ENCODE measurements around the gene WDR4. TPM values are rescaled to one million over a fixed set of nuclear protein-coding genes. Genes with fewer than 3 reads are reported as not detected.

WDR4 gene
- total and polyA plus RNA-seq, 9 of the 15 experiments (the other 6 are each of a cell fraction or from before 2014, with no cell fraction given): 5.4 to 95.4 (median 32.1) TPM

GRCh38 chr21:42924433-42924751 is 45.1 kb upstream of the WDR4 start (continued):
- 0 out of 2 replicates have a peak, but pooled peaks have one; percentile 17 for TF ChIP-seq NKRF (IDR thresholded peaks at IDR 0.05; ENCODE audit: borderline replicate concordance)
- TF ChIP-seq SMARCA5 (IDR thresholded peaks at IDR 0.05): no peak; the same call in 1 of the 2 replicates
- no peak for TF ChIP-seq HOMEZ (CRISPR knock-in tag; IDR thresholded peaks at IDR 0.05)
- no peak for TF ChIP-seq SREBF1 (IDR thresholded peaks at IDR 0.05; ENCODE audit: borderline replicate concordance, low read depth, low read length)
- TF ChIP-seq CREB5 (CRISPR knock-in tag; IDR thresholded peaks at IDR 0.05): no peak
- TF ChIP-seq ZNF518B (CRISPR knock-in tag; IDR thresholded peaks at IDR 0.05): no peak
- TF ChIP-seq CC2D1A (IDR thresholded peaks at IDR 0.05): no peak
- TF ChIP-seq PHTF2 (CRISPR knock-in tag; IDR thresholded peaks at IDR 0.05): no peak
- 0 out of 2 replicates have a peak, but pooled peaks have one; percentile 13 for TF ChIP-seq ZEB2 (IDR thresholded peaks at IDR 0.05)
- no peak for TF ChIP-seq ARHGAP35 (IDR thresholded peaks at IDR 0.05; ENCODE audit: partially characterized antibody)
- 0 out of 2 replicates have a peak, but pooled peaks have one; percentile 8 for TF ChIP-seq ZC3H8 (IDR thresholded peaks at IDR 0.05)
- TF ChIP-seq RAD21 (CRISPR knock-in tag; conservative IDR thresholded peaks at IDR 0.05 in 1 of 2, IDR thresholded peaks at IDR 0.05 in 1 of 2): no peak
- TF ChIP-seq RBFOX2 (IDR thresholded peaks at IDR 0.05; ENCODE audit: low read depth, low read length): 0 out of 2 replicates have a peak, but pooled peaks have one; percentile 12
- TF ChIP-seq RBM39 (optimal IDR thresholded peaks at IDR 0.05; ENCODE audit: low read depth, low read length): peak; percentile 46
- TF ChIP-seq E2F8 (IDR thresholded peaks at IDR 0.05; ENCODE audit: low read depth, partially characterized antibody): no peak
- no peak for TF ChIP-seq HBP1 (CRISPR knock-in tag; IDR thresholded peaks at IDR 0.05)
